HUES48 (cell line): ENCODE measurements around the gene TSC22D1.
A peak's percentile ranks its signal among the peaks of the same experiment; 100 is the strongest.

Experiments used
- H3K27ac ChIP-seq: one replicate; pipeline ENCODE4 v1.7.0; 2013; ENCODE audit warnings: low read depth, low read length, inconsistent platforms
- H3K27me3 ChIP-seq: 2 replicates; pipeline ENCODE4 v1.6.1; 2013; ENCODE audit warnings: mild to moderate bottlenecking, low read length; ENCODE audit not compliant: control insufficient read depth, insufficient read depth
- H3K36me3 ChIP-seq: 2 replicates; pipeline ENCODE4 v1.6.1; 2013; ENCODE audit warnings: low read length; ENCODE audit not compliant: control insufficient read depth, insufficient read depth
- H3K4me1 ChIP-seq: 2 replicates; pipeline ENCODE4 v1.6.1; 2013; ENCODE audit warnings: mild to moderate bottlenecking, low read length; ENCODE audit not compliant: control insufficient read depth, insufficient read depth
- H3K4me3 ChIP-seq: 2 replicates; pipeline ENCODE4 v1.5.1; 2013; ENCODE audit warnings: mild to moderate bottlenecking, low read depth, low read length
- H3K9ac ChIP-seq: 2 replicates; pipeline ENCODE4 v1.6.1; 2013; ENCODE audit warnings: mild to moderate bottlenecking, low read depth, low read length, moderate library complexity
- H3K9me3 ChIP-seq: 2 replicates; pipeline ENCODE4 v1.6.1; 2013; ENCODE audit warnings: low read length; ENCODE audit not compliant: control insufficient read depth, insufficient read depth

TSC22D1 gene

DNA sequence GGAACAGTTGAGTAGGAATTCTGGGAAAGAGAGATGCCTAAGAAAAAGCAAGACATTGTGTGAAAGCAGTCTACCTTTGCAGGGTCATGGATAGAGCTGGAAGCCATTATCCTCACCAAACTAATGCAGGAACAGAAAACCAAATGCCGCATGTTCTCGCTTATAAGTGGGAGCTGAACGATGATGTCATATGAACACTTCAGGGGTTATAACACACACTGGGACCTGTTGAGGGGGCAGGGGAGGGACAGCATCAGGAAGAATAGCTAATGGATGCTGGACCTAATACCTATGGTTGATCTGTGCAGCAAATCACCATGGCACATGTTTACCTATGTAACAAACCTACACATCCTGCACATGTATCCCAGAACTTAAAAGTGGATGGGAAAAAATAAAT, 69.9 kb downstream of the TSC22D1 start:
- H3K9me3 ChIP-seq: no peaks in the 10 kb centered on the region
- H3K27me3 ChIP-seq: no peaks in the 10 kb centered on the region
- H3K36me3 ChIP-seq: 0 out of 2 replicates have a peak, but pooled peaks cover 3% of the 10 kb centered on the region
- H3K4me3 ChIP-seq: no peak overlapping the region
- H3K9ac ChIP-seq: no peak overlapping the region
- H3K27ac ChIP-seq: no peak overlapping the region
- peaks cover 24% of the 10 kb centered on the region for H3K4me1 ChIP-seq

DNA sequence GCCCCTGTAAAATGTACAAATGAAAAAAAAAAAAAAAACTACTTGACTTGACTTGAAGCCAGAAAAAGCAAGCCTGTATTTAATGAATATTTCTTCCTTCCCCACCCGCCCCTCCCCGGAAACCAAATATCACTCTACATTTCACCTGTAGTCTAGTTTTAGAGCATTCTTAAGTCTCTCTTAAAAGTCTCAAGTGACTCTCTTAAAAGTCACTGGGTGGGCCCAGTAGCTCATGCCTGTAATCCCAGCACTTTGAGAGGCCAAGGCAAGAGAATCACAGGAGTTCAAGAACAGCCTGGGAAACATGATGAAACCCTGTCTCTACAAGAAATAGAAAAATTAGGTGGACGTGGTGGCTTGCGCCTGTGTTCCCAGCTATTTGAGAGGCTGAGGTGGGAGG, 72.0 kb downstream of the TSC22D1 start:
- no peak overlapping the region for H3K27ac ChIP-seq
- no peaks in the 10 kb centered on the region for H3K27me3 ChIP-seq
- H3K4me1 ChIP-seq: peaks cover 23% of the 10 kb centered on the region
- no peak overlapping the region for H3K9ac ChIP-seq
- no peaks in the 10 kb centered on the region for H3K9me3 ChIP-seq
- H3K4me3 ChIP-seq: no peak overlapping the region
- no peaks in the 10 kb centered on the region for H3K36me3 ChIP-seq

DNA sequence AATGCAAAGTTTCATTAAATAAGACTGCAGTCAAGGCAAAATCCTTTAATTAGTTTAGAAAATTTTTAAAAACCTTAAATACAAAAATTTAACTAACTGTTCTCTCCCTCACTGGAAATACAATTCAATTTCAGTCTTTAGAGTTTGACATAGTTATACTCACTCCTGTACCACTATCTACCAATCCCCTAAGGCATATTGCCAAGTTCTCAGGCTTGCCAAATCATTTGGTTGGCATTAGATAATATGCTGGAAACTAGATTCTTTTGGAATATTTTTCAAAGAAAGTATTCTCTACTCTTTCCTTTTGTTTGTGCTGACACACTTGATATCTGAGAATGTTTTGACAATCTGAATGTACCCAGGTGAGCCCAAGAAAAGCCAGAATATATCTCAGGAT, 77.2 kb downstream of the TSC22D1 start:
- H3K27ac ChIP-seq: no peak overlapping the region
- no peaks in the 10 kb centered on the region for H3K36me3 ChIP-seq
- H3K4me3 ChIP-seq: no peak overlapping the region
- no peak overlapping the region for H3K9ac ChIP-seq
- no peaks in the 10 kb centered on the region for H3K27me3 ChIP-seq
- H3K9me3 ChIP-seq: no peaks in the 10 kb centered on the region
- no peaks in the 10 kb centered on the region; the same call in 1 of the 2 replicates for H3K4me1 ChIP-seq

DNA sequence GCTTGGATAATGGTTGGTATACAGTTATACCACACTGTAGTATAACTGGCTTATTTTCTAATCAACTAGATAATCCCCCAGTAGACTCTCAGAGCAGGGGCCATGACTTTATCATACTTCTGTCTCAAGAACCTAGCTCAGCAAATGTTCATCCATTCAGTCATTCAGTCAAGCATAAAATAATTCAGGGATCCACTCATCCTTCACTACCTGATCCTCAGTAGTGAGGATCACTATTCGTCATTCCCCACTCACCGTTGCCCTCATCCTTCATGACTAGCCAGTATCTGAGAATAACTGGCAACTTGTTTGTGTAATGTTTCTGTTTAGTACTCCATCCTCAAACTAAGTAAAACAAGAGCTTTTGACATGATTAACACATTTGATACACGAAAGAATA, 77.6 kb downstream of the TSC22D1 start:
- no peak overlapping the region for H3K9ac ChIP-seq
- peaks cover 4% of the 10 kb centered on the region for H3K4me1 ChIP-seq
- H3K4me3 ChIP-seq: no peak overlapping the region
- no peaks in the 10 kb centered on the region for H3K27me3 ChIP-seq
- no peaks in the 10 kb centered on the region for H3K9me3 ChIP-seq
- no peaks in the 10 kb centered on the region for H3K36me3 ChIP-seq
- no peak overlapping the region for H3K27ac ChIP-seq

DNA sequence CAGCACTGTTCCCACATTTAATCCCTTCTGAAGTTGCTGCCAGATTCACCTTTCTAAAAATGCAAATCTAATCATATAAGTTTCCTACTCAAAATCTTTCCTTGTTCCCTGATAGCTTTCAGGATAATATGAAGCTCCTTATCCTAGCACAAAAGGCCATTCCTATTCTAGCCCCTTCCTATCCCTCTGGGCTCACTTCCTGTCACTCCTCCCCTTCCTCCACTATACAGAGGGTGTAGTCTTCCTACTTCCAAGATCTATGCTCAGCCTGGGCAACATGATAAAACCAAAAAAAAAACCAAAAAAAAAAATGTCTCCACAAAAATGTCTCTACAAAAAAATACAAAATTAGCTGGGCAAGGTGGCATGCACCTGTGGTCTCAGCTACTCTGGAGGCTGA, 78.3 kb downstream of the TSC22D1 start:
- Histone ChIP-seq H3K4me3 (no peak overlapping the region), H3K9ac (no peak overlapping the region), H3K4me1 (peaks cover 11% of the 10 kb centered on the region), H3K27ac (no peak overlapping the region), H3K9me3 (no peaks in the 10 kb centered on the region), H3K27me3 (no peaks in the 10 kb centered on the region), H3K36me3 (no peaks in the 10 kb centered on the region)

DNA sequence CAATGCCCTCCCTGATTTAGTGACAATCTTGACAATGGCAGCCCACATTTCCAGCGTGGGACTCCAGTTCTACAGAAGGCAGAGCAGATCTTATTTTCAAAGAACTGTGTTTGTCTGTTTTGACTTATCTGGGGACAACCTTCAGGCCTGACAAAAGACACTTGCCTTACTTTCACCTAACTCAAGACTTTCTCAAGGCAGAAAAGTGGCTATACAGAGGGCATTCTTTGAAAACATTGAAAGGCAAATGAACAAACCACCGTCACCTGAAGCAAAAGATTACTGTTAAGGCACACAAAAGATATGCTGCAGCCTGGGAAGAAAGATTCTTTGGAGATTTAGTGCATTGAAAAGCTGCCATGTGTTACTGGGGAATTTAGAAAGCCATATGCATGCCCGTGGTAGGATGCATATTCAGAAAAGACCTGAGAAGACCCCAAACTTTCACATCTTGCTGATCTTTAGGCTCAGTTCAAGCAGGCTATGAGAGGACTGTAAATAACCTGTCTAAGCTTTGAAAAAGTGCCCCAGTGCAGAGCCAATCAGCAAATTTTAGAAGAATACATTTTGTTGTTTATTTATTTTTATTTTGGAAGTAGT, 82.8 kb downstream of the TSC22D1 start:
- H3K27ac ChIP-seq: peak overlapping the region; percentile 74

DNA sequence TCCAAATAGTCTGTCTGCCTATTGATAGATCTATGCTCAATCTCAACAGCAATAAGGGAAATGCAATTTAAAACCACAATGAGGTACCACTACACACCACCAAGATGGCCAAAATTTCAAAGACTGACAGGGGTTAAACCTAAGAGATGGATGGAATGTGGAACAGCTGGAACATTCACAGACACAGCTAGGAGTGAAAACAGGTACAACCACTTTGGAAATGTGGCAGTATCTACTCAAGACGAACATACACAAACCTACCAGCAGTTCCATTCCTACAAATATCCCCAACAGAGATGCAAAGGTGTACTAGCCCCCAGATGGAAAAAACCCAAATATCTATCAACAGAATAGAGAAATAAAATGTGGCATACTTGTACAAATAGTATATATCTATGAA, 86.4 kb downstream of the TSC22D1 start:
- no peak overlapping the region for H3K4me3 ChIP-seq
- 0 out of 2 replicates have a peak, but pooled peaks cover 7% of the 10 kb centered on the region for H3K36me3 ChIP-seq
- no peak overlapping the region for H3K9ac ChIP-seq
- H3K4me1 ChIP-seq: peaks cover 19% of the 10 kb centered on the region
- no peaks in the 10 kb centered on the region for H3K9me3 ChIP-seq
- no peak overlapping the region for H3K27ac ChIP-seq
- H3K27me3 ChIP-seq: no peaks in the 10 kb centered on the region

More for the DNA sequence above, 82.8 kb downstream of the TSC22D1 start:
- Histone ChIP-seq H3K36me3 (0 out of 2 replicates have a peak, but pooled peaks cover 7% of the 10 kb centered on the region), H3K4me3 (no peak overlapping the region), H3K9ac (no peak overlapping the region), H3K27me3 (no peaks in the 10 kb centered on the region), H3K9me3 (no peaks in the 10 kb centered on the region), H3K4me1 (peaks cover 19% of the 10 kb centered on the region)

DNA sequence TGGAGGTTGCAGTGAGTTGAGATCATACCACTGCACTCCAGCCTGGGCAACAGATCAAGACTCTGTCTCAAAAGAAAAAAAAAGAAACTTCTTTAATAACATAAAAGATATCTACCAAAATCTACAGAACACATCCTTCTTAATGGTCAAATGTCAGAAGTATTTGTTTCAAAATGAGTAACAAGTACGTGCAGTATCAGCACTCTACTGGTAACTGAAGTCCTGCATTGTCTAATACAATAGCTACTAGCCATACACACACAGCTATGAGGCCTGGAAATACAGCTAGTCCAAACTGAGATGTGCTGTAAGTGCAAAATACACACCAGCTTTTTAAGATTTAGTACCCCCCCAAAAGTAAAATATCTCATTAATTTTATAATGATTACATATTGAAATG, 88.1 kb downstream of the TSC22D1 start:
- H3K27me3 ChIP-seq: no peaks in the 10 kb centered on the region
- no peaks in the 10 kb centered on the region for H3K9me3 ChIP-seq
- H3K4me3 ChIP-seq: no peak overlapping the region
- peaks cover 10% of the 10 kb centered on the region for H3K4me1 ChIP-seq
- 0 out of 2 replicates have a peak, but pooled peaks cover 7% of the 10 kb centered on the region for H3K36me3 ChIP-seq
- H3K9ac ChIP-seq: no peak overlapping the region
- no peak overlapping the region for H3K27ac ChIP-seq

DNA sequence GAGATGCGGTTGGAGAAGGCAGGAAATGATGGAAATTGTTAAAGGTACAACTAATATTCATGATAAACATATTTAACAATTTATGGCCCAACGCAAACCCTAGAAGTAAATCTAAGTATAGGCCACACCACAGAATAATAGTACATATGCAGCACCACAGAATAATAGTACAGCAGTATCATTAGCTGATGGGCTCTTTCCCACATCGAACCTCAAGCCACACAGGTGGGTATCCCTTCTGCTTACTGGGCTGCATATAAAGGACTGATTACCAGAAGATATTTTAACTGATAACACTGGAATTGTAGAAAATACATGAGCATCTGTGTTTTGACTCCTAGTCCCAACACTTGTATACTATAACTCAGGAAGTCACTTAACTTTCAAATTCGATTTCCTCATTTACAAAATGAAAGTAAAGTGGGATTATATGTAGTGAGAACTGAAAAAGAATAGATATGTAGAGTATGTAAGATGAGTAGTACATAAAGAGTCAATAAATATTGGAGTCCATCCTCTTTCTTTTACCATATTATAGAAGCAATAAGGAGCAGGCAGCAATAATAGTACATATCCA, 91.5 kb downstream of the TSC22D1 start:
- no peak overlapping the region for H3K9ac ChIP-seq
- H3K27me3 ChIP-seq: no peaks in the 10 kb centered on the region
- no peaks in the 10 kb centered on the region for H3K36me3 ChIP-seq
- no peak overlapping the region for H3K4me3 ChIP-seq
- H3K27ac ChIP-seq: no peak overlapping the region
- no peaks in the 10 kb centered on the region for H3K9me3 ChIP-seq
- H3K4me1 ChIP-seq: no peaks in the 10 kb centered on the region

DNA sequence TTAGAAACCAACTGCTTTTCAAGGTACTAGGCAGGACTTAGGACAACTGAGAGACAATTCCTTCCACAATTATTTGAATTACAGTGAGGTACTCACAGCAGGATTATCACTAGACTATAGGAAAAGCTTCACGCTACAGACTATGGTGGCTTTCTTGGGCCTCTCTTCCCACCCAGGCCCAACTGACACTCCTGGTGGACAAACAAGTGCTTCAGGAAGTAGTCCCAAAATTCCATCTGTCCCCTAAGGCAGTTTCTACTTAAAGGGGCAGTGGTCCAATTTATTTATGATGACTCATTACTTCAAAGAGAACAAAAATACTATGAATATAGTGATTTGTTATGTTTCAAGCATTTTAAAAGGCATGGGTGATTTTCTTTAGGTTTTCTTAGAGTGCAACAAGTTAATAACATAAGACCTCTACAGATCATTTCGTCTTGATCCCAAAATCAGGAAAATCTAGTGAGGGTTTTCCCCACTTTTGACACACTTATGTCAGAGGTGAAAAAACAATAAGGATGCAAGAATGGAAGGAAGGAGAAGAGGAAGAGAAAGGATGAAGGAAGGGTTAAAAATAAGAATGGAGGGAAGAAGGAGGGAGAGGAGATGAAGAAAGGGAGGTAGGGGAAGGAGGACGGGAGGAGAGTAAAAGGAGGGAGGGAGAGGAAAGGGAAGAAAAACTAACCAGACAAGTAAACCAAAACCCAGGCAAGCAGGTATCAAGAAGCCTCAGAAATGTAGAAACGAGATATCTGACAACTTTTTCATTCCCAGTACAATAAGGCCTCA, 101.8 kb downstream of the TSC22D1 start:
- Histone ChIP-seq H3K4me3 (no peak overlapping the region), H3K4me1 (peaks cover 12% of the 10 kb centered on the region), H3K27ac (peak overlapping the region; percentile 63), H3K27me3 (no peaks in the 10 kb centered on the region), H3K9me3 (no peaks in the 10 kb centered on the region), H3K36me3 (no peaks in the 10 kb centered on the region), H3K9ac (no peak overlapping the region)

DNA sequence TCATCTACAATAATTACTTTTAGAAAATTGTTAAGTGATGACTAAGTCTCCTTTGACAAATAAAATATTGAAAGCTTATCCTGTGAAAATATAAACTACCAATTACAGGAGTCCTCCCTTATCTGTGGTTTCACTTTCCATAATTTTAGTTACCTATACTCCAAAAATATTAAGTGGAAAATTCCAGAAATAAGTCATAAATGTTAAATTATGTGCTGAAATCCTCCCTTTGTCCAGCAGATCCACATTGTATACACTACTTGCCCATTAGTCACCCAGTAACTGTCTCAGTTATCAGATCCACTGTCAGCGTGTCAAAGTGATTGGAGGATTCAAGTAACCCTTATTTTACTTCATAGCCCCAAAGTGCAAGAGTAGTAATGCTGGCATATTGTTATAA, 104.4 kb downstream of the TSC22D1 start:
- H3K4me3 ChIP-seq: no peak overlapping the region
- peaks cover 12% of the 10 kb centered on the region for H3K4me1 ChIP-seq
- no peak overlapping the region for H3K27ac ChIP-seq
- H3K27me3 ChIP-seq: no peaks in the 10 kb centered on the region
- H3K9me3 ChIP-seq: no peaks in the 10 kb centered on the region
- no peak overlapping the region for H3K9ac ChIP-seq
- H3K36me3 ChIP-seq: no peaks in the 10 kb centered on the region
